ENCODE data around the gene LAMTOR4. TPM values are rescaled to one million over a fixed set of nuclear protein-coding genes. Genes with fewer than 3 reads are reported as not detected.
A peak's percentile ranks its signal among the peaks of the same experiment; 100 is the strongest.

LAMTOR4 gene
- total and polyA plus RNA-seq, 3 experiments from 2014 or later = 125 to 386 (median 130) TPM

- ChIA-PET POLR2A (interaction anchor here (2.8 kb wide), 1 partner anchor 11 kb away, joined by 23 read pairs; the partner anchor contains the start of gene LAMTOR4), CTCF (interaction anchor here (0.7 to 6.1 kb wide), 4 partner anchors 7 to 30 kb away, joined by 3 to 22 read pairs (median 5); partner anchors contain the start of genes GAL3ST4, GPC2 and STAG3)
- Mint-ChIP-seq H3K9me3 (no peaks in the 10 kb centered on the region), H3K4me3 (peak overlapping the region in 5 of 7 donors; percentile 1 to 83 (median 82)), H3K4me1 (peaks cover 34 to 63% (median 45%) of the 10 kb centered on the region in 3 donors), H3K27ac (no peak overlapping the region), H3K36me3 (peaks cover 0 to 27% (median 0%) of the 10 kb centered on the region in 3 donors), H3K27me3 (no peaks in the 10 kb centered on the region)
- peak in 1 of 5 donors; percentile 42 for DNase-seq
- Histone ChIP-seq H3K36me3 (ENCODE audit: insufficient read depth, low read length) (peaks cover 13% of the 10 kb centered on the region), H3K4me1 (ENCODE audit: insufficient read depth, low read length) (peaks cover 46% of the 10 kb centered on the region), H3K27me3 (ENCODE audit: insufficient read depth, low read length, poor library complexity, severe bottlenecking) (no peaks in the 10 kb centered on the region), H3K4me3 (ENCODE audit: low read length) (no peak overlapping the region), H3K27ac (ENCODE audit: low read depth, low read length) (no peak overlapping the region), H3K9me3 (ENCODE audit: low read length) (no peaks in the 10 kb centered on the region)
Measured at GRCh38 chr7:100160067-100160466, 11.3 kb downstream of the LAMTOR4 start.

DNA sequence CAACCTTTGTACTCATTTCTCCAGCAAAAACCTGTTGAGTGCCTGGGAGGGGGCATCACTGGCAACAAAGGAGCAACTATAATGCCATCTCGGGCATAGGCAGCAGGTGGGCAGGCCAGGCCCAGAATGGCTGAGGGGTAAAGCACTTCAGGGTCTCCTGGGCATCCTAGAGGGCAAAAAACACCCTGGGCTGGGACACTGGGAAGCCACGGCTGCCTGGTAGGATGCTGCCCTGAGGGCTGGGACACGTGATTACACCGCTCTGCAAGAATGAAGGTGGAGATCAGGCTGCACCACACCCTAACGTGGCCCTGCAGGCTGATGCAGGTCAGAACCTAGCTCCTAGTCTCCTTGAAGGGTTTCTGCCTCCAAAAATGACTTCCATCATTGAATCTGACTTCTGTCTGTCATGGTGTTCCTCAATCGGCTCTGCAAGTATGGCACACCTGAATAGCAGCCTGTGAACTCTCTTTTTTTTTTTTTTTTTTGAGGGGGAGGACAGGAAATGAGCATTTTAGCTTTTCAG lies 14.4 kb downstream of the LAMTOR4 start:
- Mint-ChIP-seq H3K4me1 (peaks cover 36 to 59% (median 42%) of the 10 kb centered on the region in 3 donors), H3K27me3 (peaks cover 17% of the 10 kb centered on the region in 2 donors), H3K36me3 (peaks cover 0 to 1% (median 0%) of the 10 kb centered on the region in 3 donors), H3K4me3 (peak overlapping the region in 6 of 7 donors; percentile 58 to 85 (median 66)), H3K27ac (peak overlapping the region; percentile 71 to 91 (median 84)), H3K9me3 (no peaks in the 10 kb centered on the region)
- Histone ChIP-seq H3K4me3 (ENCODE audit: low read length) (peak overlapping the region; percentile 50), H3K36me3 (ENCODE audit: insufficient read depth, low read length) (no peaks in the 10 kb centered on the region), H3K9me3 (ENCODE audit: low read length) (no peaks in the 10 kb centered on the region), H3K27ac (ENCODE audit: low read depth, low read length) (no peak overlapping the region), H3K27me3 (ENCODE audit: insufficient read depth, low read length, poor library complexity, severe bottlenecking) (no peaks in the 10 kb centered on the region), H3K4me1 (ENCODE audit: insufficient read depth, low read length) (peaks cover 55% of the 10 kb centered on the region)
- CTCF ChIA-PET = interaction anchor here (0.8 to 1.2 kb wide), 3 partner anchors 30 to 529 kb away, joined by 3 to 4 read pairs (median 3); no protein-coding TSS in a partner anchor
- POLR2A ChIA-PET = interaction anchor here (0.6 to 1.0 kb wide), 6 partner anchors 9 to 266 kb away, joined by 3 to 5 read pairs (median 4); partner anchors contain the start of genes GPC2, LAMTOR4, STAG3 and ZCWPW1
- DNase-seq = peak in 1 of 5 donors; percentile 66

DNA sequence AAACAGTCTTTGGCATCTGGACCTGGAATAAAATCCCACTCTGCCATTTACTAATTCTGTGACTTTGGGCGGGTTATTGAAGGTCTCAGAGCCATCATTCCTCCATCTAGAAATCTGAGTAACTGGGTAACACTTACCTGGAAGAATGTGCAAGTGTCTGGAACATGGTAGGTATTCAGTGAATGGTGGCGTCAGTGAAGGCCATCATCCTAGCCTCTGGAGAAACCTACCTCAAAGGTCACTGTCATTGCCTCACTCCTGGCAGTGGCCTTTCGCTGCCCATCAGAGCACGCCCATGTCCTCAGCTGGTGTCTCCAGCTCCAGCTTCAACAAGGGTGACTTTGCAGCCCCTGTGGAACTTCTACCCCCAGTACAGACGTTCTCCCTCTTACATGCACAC lies 15.2 kb downstream of the LAMTOR4 start:
- DNase-seq = no peak
- no peaks in the 10 kb centered on the region for H3K36me3 Mint-ChIP-seq
- CTCF ChIA-PET = interaction anchor here (0.9 to 1.2 kb wide), 3 partner anchors 30 to 528 kb away, joined by 3 to 4 read pairs (median 3); no protein-coding TSS in a partner anchor
- Histone ChIP-seq H3K27ac (ENCODE audit: low read depth, low read length) (no peak overlapping the region), H3K4me3 (ENCODE audit: low read length) (peak overlapping the region; percentile 50), H3K36me3 (ENCODE audit: insufficient read depth, low read length) (no peaks in the 10 kb centered on the region), H3K27me3 (ENCODE audit: insufficient read depth, low read length, poor library complexity, severe bottlenecking) (no peaks in the 10 kb centered on the region), H3K9me3 (ENCODE audit: low read length) (no peaks in the 10 kb centered on the region), H3K4me1 (ENCODE audit: insufficient read depth, low read length) (peaks cover 61% of the 10 kb centered on the region)
- peaks cover 24% of the 10 kb centered on the region in 2 donors for H3K27me3 Mint-ChIP-seq
- no peaks in the 10 kb centered on the region for H3K9me3 Mint-ChIP-seq
- H3K4me3 Mint-ChIP-seq = peak overlapping the region in 1 of 7 donors; percentile 67
- H3K4me1 Mint-ChIP-seq = peaks cover 44 to 63% (median 50%) of the 10 kb centered on the region in 3 donors
- peak overlapping the region in 4 of 8 donors; percentile 71 to 87 (median 86) for H3K27ac Mint-ChIP-seq
- POLR2A ChIA-PET = interaction anchor here (0.6 to 1.0 kb wide), 6 partner anchors 10 to 265 kb away, joined by 3 to 5 read pairs (median 4); partner anchors contain the start of genes GPC2, LAMTOR4, STAG3 and ZCWPW1

DNA sequence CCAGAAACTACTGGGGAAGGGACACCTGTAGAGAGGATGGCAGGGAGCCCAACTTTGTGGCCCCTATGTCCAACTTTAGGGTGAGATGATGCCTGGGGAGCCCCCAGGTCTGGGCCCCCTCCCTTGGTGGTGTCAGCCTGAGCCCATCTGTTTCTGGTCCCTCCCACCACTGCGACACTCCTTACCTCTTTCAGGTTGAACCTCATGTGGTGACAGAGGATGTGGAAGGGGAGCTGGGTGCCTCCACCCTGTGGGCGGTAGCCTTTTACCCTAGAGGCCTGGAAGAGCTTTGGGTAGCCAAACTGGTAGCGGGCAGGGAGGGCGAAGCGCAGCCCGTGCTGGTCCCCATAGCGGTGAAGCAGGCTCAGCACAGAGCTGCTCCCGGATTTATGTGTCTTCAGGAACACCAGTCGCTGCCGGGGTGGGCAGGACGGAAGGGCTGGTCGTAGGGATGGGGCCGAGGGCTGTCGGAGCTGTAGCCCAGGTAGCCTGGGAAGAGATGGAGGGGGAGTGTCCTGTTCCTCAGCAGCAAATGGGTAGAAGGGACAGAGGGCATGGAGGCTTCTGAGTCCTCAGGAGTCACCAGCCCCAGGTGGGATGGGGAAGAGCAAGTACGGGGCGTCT lies 17.7 kb downstream of the LAMTOR4 start:
- Histone ChIP-seq H3K27me3 (ENCODE audit: insufficient read depth, low read length, poor library complexity, severe bottlenecking) (peaks cover 8% of the 10 kb centered on the region), H3K9me3 (ENCODE audit: low read length) (no peaks in the 10 kb centered on the region), H3K4me1 (ENCODE audit: insufficient read depth, low read length) (peaks cover 79% of the 10 kb centered on the region), H3K4me3 (ENCODE audit: low read length) (peak overlapping the region; percentile 82), H3K36me3 (ENCODE audit: insufficient read depth, low read length) (no peaks in the 10 kb centered on the region), H3K27ac (ENCODE audit: low read depth, low read length) (no peak overlapping the region)
- peak in 2 of 5 donors; percentile 49 to 59 for DNase-seq
- peaks cover 51 to 77% (median 60%) of the 10 kb centered on the region in 3 donors for H3K4me1 Mint-ChIP-seq
- ChIA-PET POLR2A (interaction anchor here (0.5 to 2.8 kb wide), 6 partner anchors 10 to 83 kb away, joined by 3 to 18 read pairs (median 6); partner anchors contain the start of genes GPC2, LAMTOR4 and STAG3), CTCF (interaction anchor here (1.0 to 3.4 kb wide), 5 partner anchors 9 to 52 kb away, joined by 3 to 22 read pairs (median 11); partner anchors contain the start of genes LAMTOR4 and TRAPPC14)
- peaks cover 0 to 1% (median 0%) of the 10 kb centered on the region in 3 donors for H3K36me3 Mint-ChIP-seq
- H3K9me3 Mint-ChIP-seq = no peaks in the 10 kb centered on the region
- H3K27ac Mint-ChIP-seq = peak overlapping the region in 6 of 8 donors; percentile 42 to 92 (median 58)
- H3K27me3 Mint-ChIP-seq = peaks cover 32% of the 10 kb centered on the region in 2 donors
- H3K4me3 Mint-ChIP-seq = peak overlapping the region in 5 of 7 donors; percentile 47 to 82 (median 58)

DNA sequence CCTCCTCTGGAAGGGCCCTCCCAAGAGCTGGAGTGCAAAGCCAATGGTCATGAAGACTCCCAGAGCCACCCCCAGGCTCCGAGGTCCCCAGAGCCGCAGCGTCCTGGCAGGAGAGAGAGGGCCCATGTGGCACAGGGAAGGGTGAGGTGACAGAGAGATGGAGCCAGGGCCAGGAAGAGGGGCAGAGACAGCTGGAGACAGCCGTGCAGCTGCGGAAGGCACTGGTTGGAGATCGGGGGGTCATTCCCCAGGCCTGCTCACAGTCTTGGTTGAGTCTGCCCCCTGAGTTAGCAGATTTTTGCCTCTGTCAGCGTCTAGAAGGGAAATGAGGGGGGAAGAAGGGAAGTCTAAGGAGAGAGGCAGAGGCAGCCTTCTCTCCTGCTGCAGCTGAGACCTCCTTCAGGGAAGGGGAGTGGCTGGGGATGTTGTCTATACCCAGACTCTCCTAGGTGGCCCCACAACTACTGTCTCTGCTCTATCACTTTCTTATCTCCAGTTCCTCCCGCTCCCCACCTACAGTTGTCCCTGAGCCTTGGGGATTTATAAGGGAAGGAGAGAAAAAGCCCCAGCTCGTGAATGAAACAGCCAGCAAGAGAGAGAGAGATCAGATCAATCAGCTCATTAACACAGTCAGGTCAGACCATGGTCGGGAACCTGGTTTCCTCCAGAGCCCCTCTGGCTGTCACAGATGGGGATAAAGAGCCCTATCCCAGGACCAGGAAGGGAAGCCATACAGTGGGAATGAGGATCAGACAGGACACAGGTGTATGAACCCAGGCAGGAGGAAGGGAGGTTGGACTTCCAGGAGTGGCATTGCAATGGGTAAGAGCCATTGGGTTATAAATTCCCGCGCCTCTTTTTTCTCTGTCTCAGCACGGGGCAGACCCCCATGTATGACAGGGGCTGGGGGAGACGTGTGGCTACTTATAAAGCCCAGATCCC lies 18.5 kb downstream of the LAMTOR4 start:
- Mint-ChIP-seq H3K4me3 (peak overlapping the region; percentile 19 to 83 (median 75)), H3K27ac (peak overlapping the region in 4 of 8 donors; percentile 51 to 63 (median 54)), H3K4me1 (peaks cover 53 to 77% (median 64%) of the 10 kb centered on the region in 3 donors), H3K9me3 (no peaks in the 10 kb centered on the region), H3K36me3 (peaks cover 0 to 1% (median 0%) of the 10 kb centered on the region in 3 donors), H3K27me3 (peaks cover 32 to 35% of the 10 kb centered on the region in 2 donors)
- Histone ChIP-seq H3K4me3 (ENCODE audit: low read length) (peak overlapping the region; percentile 82), H3K27ac (ENCODE audit: low read depth, low read length) (peak overlapping the region; percentile 54), H3K27me3 (ENCODE audit: insufficient read depth, low read length, poor library complexity, severe bottlenecking) (peaks cover 8% of the 10 kb centered on the region), H3K4me1 (ENCODE audit: insufficient read depth, low read length) (peaks cover 79% of the 10 kb centered on the region), H3K36me3 (ENCODE audit: insufficient read depth, low read length) (no peaks in the 10 kb centered on the region), H3K9me3 (ENCODE audit: low read length) (no peaks in the 10 kb centered on the region)
- DNase-seq = peak in 1 of 5 donors; percentile 39
- ChIA-PET CTCF (interaction anchor here (0.8 to 3.4 kb wide), 6 partner anchors 10 to 51 kb away, joined by 3 to 22 read pairs (median 8); partner anchors contain the start of genes GPC2, LAMTOR4, STAG3 and TRAPPC14), POLR2A (interaction anchor here (0.5 to 2.8 kb wide), 8 partner anchors 8 to 262 kb away, joined by 3 to 18 read pairs (median 4); partner anchors contain the start of genes GPC2, LAMTOR4, STAG3 and TRAPPC14)

GRCh38 chr7:100167912-100168323 lies 19.2 kb downstream of the LAMTOR4 start:
- H3K4me3 ChIP-seq (ENCODE audit: low read length) = peak overlapping the region; percentile 82
- no peaks in the 10 kb centered on the region for H3K9me3 ChIP-seq (ENCODE audit: low read length)
- no peaks in the 10 kb centered on the region for H3K36me3 ChIP-seq (ENCODE audit: insufficient read depth, low read length)
- Mint-ChIP-seq H3K36me3 (peaks cover 0 to 1% (median 0%) of the 10 kb centered on the region in 3 donors), H3K4me1 (peaks cover 49 to 72% (median 59%) of the 10 kb centered on the region in 3 donors), H3K4me3 (peak overlapping the region; percentile 19 to 83 (median 75)), H3K27me3 (peaks cover 32 to 35% of the 10 kb centered on the region in 2 donors), H3K9me3 (no peaks in the 10 kb centered on the region), H3K27ac (peak overlapping the region in 4 of 8 donors; percentile 12 to 82 (median 57))
- DNase-seq = peak in 1 of 5 donors; percentile 28
- peaks cover 74% of the 10 kb centered on the region for H3K4me1 ChIP-seq (ENCODE audit: insufficient read depth, low read length)
- POLR2A ChIA-PET = interaction anchor here (0.6 to 2.8 kb wide), 5 partner anchors 9 to 261 kb away, joined by 3 to 18 read pairs (median 5); partner anchors contain the start of genes GPC2, LAMTOR4, STAG3 and ZCWPW1
- CTCF ChIA-PET = interaction anchor here (1.6 to 3.4 kb wide), 4 partner anchors 11 to 50 kb away, joined by 4 to 22 read pairs (median 12); partner anchors contain the start of gene TRAPPC14
- H3K27me3 ChIP-seq (ENCODE audit: insufficient read depth, low read length, poor library complexity, severe bottlenecking) = peaks cover 8% of the 10 kb centered on the region
- peak overlapping the region; percentile 54 for H3K27ac ChIP-seq (ENCODE audit: low read depth, low read length)

Data from CD8-positive, alpha-beta memory T cell (primary cell).